Ecto neural progenitor cell (in vitro differentiated cells): ENCODE results near the gene CIC.
"Not testable (repeated sequence)": the region's sequence is repeated elsewhere in the genome, so short reads cannot be mapped to it uniquely, and the experiment has no call there.

Experiments
- DNase-seq: peaks from one replicate; pipeline ENCODE4 v3.0.0-alpha.2; 2018; ENCODE audit warnings: low spot score

CIC gene

GRCh38 chr19:42313096-42313839 lies 44.2 kb downstream of the CIC start, which contains the start of gene TMEM145:
Gene TMEM145 (plus strand): TSS chr19:42313309. CDS start chr19:42313377, 68 bp downstream.
- peak; percentile 76 for DNase-seq

GRCh38 chr19:42313840-42314755 lies 45.0 kb downstream of the CIC start:
- DNase-seq = peak; percentile 46

GRCh38 chr19:42315024-42315423 lies 46.0 kb downstream of the CIC start:
- DNase-seq = no peak

DNA sequence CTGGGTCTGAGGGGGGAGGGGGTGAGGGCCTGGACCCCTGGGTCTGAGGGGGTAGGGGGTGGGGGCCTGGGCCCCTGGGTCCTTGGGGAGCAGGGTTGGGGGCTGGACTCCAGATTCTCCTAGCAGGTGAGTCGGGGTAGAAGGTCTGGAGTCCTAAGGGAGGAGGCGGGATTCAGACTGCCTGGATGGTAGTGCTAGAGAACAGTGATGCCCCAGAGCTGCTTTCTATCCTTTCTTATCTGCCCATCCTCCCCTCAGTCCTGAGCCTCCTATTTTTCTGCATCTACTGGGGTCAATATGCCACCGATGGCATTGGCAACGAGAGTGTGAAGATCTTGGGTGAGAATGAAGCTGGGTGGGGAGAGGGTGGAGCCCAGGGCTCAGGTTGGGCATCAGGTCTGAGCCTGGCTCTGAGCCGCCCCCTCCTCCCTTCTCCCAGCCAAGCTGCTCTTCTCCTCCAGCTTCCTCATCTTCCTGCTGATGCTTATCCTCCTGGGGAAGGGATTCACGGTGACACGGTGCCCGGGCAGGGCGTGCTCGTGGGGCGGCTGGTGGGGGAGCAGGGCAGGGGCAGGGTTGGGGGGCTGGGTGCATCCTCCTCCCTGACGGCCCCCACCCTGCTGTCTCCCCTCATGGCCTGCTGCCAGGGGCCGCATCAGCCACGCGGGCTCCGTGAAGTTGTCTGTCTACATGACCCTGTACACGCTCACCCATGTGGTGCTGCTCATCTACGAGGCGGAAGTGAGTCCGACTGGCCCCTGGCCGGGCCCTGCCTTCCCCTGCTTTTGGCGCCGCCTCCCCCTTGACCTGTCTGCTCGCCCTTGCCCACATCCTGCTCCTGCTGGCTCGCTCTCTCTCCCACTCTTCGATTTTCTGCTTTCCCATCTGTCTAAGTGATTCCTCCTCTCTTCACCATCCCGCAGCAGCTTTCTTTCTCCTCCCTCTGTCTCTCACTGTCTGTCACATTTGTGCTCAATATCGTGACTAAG lies 47.5 kb downstream of the CIC start:
- DNase-seq = no peak

GRCh38 chr19:42317535-42317934 lies 48.5 kb downstream of the CIC start:
- DNase-seq = no peak

DNA sequence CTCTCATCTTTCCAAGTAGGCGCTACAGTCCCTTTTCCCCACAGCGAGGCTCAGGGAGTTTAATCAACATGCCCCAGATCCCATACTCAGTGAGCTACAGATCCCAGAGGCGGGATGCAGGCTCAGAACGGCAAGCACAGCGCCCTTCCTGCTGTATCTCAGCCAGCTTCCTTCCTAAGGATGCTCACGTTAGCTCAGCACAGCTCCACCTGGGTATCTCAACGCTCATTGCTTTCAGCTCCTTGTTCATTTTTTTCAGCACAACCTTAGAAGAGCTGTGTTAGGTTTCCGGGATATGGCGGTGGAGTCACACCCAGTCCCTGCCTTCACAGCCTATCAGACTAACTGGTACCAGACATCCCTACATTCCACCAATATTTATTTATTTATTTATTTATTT lies 53.3 kb downstream of the CIC start:
- DNase-seq = no peak

- DNase-seq = peak; percentile 61
These were observed 54.4 kb downstream of the CIC start for GRCh38 chr19:42323473-42323851.

DNA sequence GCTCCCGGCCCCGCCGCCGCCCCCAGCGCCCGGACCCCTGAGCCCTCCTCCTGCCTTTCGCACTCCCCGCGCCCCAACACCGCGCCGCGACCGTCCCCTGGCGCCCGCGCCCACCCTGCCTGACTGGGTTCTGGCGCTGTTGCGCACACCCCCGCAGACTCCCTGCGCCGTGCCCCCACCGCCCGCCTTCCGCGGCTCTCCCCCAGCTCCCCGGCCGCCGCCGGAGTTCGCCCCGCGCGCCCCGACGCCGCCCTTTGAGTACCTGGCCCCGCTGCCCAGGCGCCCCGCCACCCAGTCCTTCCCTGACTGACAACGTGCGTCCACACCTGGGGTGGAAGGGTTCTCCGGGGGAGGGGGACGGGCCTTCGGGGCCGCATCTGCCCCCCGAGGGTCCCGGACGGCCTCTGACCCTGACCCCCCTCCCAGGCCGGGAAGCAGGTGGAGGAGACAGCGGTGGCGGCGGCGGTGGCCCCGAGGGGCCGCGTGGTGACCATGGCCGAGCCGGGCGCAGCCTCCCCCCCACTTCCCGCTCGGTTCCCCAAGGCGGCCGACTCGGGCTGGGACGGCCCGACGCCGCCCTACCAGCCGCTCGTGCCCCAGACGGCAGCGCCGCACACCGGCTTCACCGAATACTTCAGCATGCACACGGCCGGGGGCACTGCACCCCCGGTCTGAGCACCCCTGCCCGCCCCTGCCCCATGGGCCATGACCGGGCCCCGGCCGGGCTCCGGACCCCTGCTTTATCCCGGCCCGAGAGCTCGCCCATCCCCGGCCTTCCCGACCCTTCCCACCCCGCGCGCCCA lies 55.0 kb downstream of the CIC start:
- peak; percentile 63 for DNase-seq

GRCh38 chr19:42324655-42325307 lies 55.7 kb downstream of the CIC start:
- no peak for DNase-seq

DNA sequence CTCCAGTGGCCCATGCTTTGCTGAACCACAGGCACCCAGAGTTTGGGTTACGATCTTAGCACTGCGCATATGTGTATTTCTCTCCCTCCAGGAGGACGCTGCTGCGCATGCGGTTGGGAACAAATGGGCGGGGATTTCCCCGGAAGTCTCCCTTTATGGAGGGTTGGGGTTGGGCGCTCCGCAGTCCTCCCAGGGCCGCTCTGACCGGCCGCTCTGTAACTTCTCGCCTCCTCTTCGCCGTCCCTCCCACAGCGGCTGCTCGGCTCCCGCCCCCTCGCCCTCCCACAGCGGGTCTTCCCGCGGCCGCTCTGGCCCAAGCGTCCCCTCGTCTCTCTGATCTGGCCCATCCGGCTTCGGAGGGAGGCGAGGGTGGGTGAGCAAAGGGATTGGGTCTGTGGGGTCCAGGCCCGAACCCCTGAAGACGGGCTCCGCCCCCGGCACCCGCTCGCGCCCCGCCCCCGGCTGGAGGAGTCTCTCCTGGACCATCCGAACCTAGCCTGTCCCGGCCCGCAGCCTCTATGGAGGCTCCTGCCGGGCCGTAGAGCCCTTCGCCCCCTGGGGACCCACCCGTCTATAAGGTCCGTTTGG lies 56.4 kb downstream of the CIC start, which contains the start of gene MEGF8:
TSS of gene MEGF8 (plus strand) at position 328 of the 588 bp plus-strand sequence. CDS start 609 bp downstream, outside the sequence.
- DNase-seq = peak; percentile 98

- no peak for DNase-seq
These were observed 57.1 kb downstream of the CIC start for GRCh38 chr19:42325896-42326771.

DNA sequence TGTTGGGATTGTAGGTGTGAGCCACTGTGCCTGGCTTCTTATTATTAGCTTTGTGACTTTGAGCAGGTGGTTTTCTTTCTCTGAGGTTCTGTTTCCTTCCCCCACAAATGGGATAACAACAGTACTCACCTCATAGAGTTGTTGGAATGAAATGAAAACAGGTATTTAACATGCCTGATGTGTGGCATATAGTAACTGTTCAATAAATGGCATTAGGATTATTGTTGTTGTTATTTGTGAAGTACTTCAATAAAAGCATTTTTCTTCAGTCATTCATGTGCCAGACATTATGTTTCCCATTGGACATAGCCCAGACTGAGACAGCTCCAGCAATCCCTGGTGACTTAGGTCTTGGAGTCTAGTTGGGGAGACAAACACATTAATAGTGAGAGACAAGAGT lies 57.9 kb downstream of the CIC start:
- no peak for DNase-seq

- no peak for DNase-seq
These were observed 58.3 kb downstream of the CIC start for GRCh38 chr19:42327381-42327780.

GRCh38 chr19:42328106-42328505 lies 59.1 kb downstream of the CIC start:
- no peak for DNase-seq

GRCh38 chr19:42328854-42329253 lies 59.8 kb downstream of the CIC start:
- no peak for DNase-seq

GRCh38 chr19:42330241-42330711 lies 61.2 kb downstream of the CIC start:
- no peak for DNase-seq

GRCh38 chr19:42331333-42331732 lies 62.3 kb downstream of the CIC start:
- not testable (repeated sequence) for DNase-seq

DNA sequence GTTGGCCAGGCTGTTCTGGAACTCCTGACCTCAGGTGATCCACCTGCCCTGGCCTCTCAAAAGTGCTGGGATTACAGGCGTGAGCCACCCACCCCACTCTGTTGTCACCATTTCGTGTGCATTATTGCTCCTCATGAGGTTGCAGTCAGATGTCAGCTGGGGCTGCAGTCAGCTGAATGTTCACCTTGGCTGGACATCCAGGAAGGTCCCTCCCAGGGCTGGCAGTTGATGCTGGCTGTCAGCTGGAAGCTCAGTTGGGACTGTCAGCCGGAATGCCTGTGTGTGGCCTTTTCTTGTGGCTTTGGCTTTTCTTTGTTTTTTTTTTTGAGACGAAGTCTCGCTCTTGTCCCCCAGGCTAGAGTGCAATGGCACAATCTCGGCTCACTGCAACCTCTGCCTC lies 63.0 kb downstream of the CIC start:
- DNase-seq = no peak

GRCh38 chr19:42333018-42333417 lies 64.0 kb downstream of the CIC start:
- no peak for DNase-seq
